Brain pericyte (primary cell): ENCODE measurements around the gene ATP1A2.

Experiments
- DNase-seq: peaks from one replicate; pipeline ENCODE4 v3.0.0-alpha.2; 2012; ENCODE audit warnings: low read depth, low spot score

Gene ATP1A2

DNA sequence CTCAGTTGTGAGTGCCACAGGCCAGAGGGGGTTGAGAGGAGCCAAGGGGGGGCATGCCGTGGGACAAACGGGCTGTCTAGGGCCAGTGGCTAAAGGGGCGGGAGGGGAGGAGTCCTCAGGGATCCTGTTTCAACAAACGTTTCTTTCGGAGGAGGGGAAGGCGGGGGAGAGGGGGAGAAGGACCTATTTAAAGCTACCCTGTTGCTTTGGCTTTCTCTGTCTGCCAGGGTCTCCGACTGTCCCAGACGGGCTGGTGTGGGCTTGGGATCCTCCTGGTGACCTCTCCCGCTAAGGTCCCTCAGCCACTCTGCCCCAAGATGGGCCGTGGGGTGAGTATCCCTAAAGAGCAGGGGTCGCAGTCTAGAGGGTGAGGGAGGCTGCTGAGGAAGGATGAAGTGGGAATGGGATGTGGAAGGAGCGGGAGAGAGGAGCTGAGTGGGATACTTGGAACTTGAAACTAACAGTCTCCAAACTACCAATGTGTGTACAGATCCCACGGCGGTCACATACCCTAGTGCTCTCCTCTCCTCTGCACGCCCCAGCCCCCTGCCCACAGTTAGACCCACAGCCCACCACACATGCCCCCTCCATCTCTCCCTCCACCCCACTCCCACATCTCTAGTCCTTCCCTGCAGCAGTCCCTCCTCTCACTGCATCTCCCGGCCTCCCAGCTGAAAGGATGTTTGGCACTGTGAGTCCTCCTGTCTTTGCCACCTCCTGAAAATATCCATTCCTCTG lies at the start of gene ATP1A2:
TSS of gene ATP1A2 (plus strand) at position 215 of the 738 bp plus-strand sequence. CDS start at position 318, 103 bp downstream.
- DNase-seq = no peak

DNA sequence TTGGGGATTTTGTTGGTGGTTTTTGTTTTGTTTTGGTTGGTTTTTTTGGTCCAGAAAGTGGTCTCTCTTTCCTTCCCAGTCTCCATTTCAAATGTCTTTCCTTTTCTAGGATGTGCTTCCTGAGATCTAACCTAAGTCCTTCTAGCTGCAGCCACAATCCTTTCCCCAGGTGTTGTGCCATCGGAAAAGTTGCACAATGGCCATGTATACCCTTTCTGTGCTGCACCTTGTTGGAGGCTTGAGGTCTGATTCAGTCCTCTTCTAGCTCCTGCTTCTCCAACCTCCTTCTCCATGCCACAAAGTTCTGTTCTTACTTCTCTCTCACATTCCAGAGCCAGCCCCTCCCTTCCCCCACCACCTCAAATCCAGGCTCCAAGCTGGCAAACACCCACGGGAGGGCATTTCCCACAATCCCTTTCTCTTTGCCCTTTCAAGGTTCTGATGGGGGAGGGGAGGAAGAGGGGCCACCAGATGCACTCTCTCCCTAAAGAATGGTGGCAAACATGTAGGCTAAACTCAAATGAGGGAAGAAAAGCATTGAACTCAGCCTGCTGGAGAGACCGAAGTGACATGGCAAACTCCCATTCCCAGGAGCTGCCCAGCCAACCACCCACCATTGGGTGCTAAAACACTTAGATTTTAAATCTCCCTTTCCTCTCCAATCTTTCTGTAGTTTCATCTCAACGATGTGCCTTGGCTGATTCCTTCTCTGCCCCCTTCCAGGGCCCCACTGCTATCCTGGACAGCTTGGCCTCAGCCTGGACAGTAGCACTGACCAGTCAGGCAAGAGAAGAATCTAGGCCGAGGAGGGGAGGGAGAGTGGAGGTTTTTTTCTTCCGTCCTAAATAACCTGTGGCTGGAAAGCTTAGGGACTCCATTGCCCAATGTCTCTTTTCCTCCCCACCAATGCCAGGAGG lies 48.5 kb upstream of the ATP1A2 start:
- DNase-seq = no peak

DNA sequence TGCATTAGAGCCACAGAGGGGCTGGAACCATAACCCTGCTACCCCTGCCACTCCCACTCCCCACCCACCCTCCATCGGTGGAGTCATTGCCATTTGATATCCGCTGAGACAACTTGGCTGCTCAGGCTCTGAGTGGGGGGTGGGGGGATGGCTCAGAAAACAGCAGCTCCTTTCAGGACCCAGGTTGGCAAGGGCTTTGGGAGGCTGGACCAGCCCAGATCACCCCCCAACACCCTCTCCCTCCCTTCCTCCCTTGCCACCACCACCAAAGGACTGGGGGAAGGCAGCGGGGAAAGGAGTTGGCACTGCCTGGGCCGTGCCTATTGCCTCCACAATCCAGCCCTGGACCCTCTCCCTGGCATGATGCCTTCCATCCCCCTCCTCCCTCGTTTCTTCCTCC lies 47.3 kb upstream of the ATP1A2 start:
- DNase-seq = no peak

DNA sequence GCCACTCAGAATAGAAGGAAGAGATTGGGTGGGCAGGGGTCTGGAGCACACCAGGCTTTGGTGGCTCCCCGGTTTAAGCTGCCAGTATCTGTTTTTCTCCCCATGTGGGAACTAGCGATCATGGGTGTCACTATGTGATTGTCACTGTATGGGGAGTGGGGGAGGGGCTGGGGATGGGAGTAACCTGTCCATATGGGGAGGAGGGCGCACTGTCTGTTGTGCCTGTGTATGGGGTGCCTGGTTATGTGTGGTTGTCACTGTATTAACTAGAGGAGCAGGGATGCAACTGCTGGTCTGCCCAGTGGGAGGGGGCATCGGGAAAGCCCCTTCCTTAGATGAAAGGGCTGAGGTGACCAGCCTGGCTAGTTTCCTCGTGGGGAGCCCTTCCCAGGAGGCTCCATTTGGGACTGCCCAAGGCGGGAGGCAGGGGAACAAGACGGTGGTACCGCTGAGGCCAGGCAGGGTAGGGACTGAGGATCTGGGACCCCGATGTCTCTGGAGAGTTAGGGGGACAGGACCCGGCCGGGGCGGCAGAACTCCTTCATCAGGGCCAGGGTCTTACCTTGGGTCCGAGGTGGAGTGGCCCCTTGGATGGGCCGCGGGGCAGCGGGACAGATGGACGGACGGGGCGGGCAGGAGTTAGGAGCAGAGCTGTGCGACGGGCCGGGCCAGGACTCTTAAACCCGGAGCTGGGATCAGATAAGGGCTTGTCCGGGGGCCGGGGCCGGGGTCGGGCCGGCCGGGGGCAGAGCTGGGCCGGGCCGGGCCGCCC lies 45.9 kb upstream of the ATP1A2 start, which contains the start of gene KCNJ10:
TSS of gene KCNJ10 (minus strand) at position 701 of the 772 bp plus-strand sequence. CDS start 27,628 bp downstream, outside the sequence.
- DNase-seq = no peak

DNA sequence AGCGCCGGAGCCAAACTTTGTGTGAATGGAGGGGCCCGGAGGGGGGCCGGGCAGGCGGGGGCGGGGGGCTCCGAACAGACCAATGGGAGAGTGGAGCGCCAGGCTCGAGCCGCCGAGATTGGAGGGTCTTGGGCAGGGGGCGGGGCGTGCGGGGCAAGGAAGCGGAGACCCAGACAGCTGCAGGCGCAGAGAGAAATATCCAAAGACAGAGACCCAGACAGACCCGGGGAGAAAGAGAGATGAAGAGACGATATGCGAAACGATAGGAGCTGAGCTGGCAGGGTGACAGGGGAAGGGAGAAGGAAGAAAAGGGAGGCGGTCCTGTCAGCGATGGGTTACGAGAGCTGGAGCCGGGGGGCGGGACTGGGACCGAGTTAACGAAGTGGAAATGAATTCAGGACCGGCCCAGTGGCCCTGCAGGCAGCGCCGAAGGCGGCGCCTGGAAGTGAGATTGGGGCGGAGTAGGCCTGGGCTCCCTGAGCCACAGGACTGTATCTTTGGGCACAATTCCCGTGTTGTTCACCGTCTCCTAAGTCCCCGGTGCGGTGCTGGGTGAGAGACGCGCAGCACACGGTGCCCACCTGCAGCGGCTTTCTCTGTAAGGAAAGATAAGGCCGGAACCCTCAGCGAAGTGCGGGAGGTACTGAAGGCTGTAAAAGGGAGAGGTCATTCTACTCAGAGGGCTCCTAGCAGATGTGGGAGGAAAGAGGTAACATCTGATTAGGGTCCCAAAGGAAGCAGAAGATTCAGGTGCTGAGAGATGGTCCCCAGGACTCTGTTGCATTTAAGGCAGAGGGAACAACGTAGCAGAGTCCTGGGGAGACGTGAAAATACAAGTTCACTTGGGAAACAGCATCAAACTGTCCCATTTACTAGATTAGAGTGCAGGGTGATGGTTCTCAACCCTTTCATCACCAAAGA lies 45.1 kb upstream of the ATP1A2 start:
- DNase-seq = no peak

DNA sequence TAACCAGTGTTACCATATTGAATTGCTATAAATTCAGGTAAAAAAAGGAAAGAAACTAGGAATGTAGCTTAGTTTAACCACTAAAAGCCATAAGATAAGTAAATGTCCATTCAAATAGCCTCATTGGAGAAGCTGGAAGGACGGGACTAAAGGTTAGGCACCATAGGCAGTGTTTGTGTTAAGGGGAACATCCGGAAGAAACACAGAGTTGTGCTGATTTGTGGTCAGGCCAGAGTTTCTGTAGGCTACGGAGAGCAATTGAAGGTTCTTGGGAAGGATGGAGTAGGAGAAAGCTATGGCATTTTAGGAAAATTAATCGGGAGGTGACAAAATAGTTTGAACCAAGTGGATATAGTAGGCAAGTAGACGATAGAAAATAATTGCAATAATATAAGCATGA lies 44.3 kb upstream of the ATP1A2 start:
- DNase-seq = no peak

DNA sequence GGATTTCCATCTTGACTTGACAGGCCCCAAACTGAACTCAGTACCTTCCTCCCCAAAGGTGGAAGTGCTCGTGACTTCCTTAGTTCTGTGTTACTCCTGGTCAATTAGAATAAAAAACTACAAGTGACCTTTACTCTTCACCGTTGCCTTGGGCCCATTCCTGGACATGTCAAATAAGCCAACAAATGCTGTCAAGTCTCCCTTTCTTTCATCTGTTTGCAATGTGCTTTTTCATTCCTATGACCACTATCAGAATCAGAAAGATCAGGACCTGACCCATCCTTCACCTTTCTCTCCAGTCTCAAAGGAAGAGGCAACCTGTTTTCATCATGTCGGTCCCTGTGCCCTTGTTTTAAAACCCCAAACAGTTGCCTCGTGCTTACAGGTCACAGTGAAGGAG lies 40.7 kb upstream of the ATP1A2 start:
- DNase-seq = no peak

DNA sequence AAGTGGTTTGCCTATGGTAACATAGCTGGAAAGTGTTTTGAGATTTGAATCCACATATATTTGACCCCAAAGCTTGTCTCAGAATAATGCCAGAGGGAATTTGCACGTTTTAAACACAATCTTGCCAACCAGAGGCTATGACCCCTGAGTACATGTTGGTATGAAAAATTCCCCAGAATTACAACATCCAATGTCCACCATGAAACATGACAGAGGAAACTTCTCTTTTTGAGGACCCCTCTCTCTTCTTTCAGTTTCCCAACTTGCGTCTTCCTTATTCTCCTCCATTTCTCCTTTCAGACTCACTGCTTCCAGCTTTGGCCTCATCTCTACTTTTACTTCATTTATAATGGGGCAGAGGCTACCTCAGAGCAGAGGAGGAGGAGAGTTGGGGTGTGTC lies 39.7 kb upstream of the ATP1A2 start:
- no peak for DNase-seq

DNA sequence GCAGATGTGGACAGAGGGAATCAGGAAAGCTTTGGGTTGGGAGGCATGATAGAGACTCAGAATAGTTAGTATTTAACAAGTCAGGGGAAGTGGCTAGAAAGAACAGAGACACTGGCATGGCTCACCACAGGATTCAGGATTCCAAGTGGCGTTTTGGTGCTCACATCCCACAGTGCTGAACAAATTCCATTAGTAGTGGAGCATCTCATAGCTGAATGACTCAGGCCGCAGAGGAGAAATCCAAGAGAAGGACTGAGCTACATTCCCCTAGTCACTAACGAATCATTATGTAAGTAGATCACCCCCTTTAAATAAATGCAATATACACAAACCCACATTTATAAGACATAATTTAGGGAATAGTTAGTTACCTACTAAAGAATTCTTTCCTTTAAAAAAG lies 39.3 kb upstream of the ATP1A2 start:
- DNase-seq = no peak

DNA sequence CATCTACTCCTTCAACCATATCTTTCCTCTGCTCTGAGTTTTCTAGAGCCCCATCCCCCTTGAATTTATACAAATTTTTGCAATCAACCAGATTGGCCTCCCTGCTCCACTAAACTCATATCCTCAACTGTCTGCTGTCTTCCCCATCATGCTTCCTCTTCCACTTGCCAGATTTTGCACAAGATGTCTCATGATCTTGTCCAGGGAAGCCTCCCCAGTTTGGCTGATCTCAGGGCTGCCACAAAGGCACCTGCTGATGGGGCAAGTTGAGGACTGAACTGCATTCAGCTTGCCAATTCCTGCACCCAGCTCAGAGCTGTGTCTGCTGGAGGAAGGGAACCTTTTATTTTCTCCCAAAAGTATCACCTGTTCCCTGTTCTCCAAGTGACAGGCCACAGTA lies 38.1 kb upstream of the ATP1A2 start:
- no peak for DNase-seq

DNA sequence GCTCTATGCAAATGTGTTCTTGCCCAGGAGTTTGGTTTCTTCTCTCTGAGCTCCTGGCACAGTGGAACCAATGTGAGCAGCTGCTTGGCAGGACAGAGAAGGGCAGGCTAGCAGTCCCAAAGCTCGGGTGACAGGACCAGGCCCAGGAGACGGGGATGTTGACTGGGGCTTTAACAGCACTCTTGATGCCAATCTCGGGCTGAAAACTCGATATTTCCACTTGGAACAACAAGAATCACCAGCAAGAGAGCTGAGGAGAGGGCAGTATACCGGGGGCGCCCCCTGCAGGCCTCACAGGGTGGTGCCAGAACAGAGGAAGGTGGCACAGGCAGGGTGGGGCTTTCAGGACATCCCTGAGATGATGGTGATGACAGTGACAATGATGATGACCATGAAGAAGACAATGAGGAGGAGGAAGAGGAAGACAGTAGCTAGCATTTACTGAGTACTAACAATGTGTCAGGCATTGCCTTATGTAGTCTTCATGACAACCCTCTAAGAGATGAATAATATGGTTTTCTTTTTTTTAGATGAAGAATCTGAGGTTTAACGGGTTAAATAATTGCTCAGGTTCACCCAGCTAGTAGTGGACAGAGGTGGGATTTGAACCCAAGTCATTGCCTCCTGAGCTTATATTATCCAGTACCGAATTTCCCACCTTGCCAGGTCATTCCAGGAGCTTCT lies 36.9 kb upstream of the ATP1A2 start:
- no peak for DNase-seq

DNA sequence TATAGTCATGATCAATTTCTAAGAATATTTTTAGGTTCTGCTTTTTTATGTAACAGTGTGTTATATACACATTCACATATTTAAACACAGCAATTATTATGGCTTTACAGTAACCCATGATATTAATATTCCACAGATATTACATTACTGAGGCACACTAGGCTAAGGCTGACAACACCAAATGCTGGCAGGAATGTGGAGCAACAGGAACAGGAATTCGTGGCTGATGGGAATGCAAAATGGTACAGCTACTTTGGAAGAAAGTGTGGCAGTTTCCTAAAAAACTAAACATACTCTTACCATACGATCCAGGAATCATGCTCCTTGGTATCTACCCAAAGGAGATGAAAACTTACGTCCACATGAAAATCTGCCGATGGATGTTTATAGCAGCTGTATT lies 36.1 kb upstream of the ATP1A2 start:
- no peak for DNase-seq

DNA sequence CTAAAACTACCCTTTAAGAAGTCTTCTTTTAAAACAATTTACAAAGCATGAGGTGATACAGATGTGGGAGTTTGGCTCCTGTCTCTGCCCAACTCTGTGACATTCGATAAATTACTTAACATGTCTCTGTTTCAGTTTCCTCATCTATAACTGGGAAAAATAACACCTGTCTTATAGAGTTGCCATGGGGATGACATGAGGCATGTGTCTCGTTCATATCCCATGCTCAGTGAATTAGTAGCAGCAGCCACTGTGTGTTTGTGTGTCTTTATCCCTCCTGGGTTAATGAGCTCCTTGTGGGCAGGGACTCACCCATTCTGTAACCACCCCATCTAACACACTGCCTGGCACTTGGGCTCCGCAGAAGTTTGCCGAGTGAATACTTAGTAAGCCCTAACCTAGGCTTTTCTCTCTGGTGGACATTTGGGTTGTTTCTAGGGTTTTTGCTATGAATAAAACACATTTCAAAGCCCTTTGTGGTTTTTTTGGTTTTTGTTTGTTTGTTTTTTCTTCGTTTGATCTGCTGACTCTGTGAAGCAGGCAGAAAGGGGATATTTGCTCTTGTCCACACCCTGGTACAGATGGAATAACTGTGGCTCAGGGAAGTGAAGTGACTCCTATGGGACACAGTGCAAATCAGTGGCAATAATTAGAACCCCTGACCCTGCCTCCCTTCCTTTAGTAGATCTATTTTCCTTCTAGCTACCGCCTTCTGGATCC lies 35.0 kb upstream of the ATP1A2 start:
- no peak for DNase-seq

DNA sequence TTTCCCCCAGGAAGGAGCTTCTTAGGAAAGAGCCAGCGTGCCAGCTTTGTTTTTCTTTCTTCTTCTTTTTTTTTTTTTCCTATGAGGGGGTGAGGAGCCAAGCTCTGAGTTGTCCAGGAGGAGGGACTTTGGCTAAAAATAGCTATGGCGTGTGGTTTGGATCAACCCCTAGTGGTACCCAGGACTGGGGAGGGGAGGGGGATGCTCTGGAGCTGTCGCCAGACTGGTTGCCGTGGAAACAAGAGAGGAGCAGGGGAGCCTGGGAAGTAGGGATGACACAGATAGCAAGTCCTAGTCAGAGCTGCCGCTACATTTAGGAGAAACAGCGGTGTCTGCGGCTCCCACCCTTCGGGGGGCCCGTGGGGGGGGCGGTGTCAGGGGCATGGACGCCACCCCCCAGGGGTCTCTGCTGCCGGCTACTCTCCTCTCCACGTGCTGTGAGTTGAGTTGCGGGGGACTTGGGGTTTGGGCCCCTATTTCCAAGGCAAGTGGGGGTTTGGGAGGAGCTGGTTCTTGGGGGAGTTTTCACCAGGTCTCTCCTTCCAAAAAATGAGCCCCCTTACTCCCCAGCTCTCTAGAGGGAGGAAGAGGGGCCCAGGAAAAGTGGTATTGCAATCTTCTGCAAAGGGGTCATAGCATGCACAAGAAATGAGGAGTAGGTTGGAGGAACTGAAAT lies 34.2 kb upstream of the ATP1A2 start, which contains the start of gene KCNJ9:
TSS of gene KCNJ9 (plus strand) at position 278 of the 676 bp plus-strand sequence. CDS start 2,493 bp downstream, outside the sequence.
- DNase-seq = no peak

DNA sequence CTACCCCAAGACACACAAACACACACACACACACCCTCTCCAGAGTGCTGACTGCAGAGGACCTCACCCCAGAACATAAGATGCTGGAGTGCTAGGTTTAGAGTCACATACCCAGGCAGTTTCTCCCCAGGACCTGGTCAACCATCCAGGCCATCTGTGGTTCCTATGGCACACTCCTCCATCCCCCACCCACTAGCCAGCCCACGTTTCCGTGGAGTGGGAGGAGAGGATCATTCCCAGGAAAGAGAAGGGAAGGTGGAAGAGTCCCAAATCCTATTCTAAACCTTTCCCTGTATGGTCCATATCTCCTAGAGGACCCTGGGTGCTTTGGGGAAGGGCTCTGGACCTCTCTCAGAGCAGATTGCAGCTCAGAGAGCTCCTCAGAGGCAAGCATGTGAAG lies 33.1 kb upstream of the ATP1A2 start:
- no peak for DNase-seq

DNA sequence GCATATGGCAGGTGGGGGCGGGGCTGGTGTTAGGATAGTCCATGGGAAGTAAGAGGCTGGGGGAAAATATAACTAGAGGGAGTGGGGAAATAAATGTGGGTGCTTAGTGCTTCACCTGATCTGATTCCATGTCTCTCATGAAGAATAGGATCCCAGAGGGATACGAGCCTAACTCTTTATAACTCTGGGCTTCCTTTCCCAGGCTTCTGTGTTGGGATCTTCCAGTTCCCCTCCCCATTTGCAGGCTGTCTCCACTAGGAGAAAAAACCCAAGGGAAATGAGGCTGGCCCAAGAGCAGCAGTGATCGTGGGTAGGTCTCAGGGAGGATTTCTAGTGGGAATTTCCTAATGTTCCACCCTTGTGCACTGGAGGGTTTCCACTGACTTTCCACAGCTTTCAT lies 32.6 kb upstream of the ATP1A2 start:
- no peak for DNase-seq

DNA sequence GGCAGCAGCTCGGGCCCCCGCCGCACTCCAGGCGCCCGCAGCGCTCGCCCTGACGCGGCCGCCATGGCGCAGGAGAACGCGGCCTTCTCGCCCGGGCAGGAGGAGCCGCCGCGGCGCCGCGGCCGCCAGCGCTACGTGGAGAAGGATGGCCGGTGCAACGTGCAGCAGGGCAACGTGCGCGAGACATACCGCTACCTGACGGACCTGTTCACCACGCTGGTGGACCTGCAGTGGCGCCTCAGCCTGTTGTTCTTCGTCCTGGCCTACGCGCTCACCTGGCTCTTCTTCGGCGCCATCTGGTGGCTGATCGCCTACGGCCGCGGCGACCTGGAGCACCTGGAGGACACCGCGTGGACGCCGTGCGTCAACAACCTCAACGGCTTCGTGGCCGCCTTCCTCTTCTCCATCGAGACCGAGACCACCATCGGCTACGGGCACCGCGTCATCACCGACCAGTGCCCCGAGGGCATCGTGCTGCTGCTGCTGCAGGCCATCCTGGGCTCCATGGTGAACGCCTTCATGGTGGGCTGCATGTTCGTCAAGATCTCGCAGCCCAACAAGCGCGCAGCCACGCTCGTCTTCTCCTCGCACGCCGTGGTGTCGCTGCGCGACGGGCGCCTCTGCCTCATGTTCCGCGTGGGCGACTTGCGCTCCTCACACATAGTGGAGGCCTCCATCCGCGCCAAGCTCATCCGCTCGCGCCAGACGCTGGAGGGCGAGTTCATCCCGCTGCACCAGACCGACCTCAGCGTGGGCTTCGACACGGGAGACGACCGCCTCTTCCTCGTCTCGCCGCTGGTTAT lies 31.4 kb upstream of the ATP1A2 start:
- no peak for DNase-seq

DNA sequence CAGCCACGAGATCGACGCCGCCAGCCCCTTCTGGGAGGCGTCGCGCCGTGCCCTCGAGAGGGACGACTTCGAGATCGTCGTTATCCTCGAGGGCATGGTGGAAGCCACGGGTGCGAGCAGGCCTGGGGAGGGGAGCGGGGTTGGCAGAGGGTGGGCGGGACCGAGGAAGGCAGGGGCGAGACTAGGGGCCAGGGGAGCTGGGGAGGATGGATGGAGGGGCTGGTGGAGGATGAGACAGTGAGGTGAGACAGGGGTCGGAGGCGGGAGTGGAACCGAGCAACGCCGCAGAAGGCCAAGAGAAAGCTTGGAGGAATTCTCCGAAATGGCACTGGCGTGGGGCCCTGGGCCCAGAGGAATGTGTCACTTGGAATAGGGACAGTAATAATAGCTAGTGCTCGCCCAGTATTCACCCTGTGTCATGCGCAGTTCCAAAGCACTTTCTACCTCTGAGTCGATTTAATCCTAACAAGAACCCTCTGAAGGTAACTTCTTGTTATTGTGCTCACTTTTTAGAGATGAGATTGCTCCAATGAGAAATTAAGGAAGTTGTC lies 30.7 kb upstream of the ATP1A2 start:
- no peak for DNase-seq
